Fibroblast of peridontal ligament (primary cell): ENCODE measurements around the gene LRRC37A3.
"Not testable (repeated sequence)": the region's sequence is repeated elsewhere in the genome, so short reads cannot be mapped to it uniquely, and the experiment has no call there.

Experiments used
- DNase-seq: peaks from one replicate; pipeline ENCODE4 v3.0.0-alpha.2; 2010; ENCODE audit errors: extremely low read depth

The LRRC37A3 gene

DNA sequence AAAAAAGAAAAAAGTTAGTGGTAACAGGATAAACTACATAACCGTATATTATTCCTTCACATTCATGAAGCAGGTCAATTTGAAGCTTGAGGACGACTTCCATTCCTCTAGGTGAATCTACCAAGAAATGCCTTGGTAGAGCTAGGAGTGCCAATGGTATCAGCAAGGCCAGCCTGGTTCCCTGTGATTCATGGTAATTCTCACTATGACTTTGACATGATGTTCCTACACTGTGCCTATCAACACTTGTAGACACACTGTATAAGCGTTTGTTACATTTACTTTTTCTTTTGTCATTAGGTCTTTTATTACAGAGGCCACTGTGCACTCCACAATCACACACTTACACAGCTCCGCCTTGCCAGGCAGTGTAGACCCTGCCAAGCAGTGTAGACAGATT lies 7.2 kb upstream of the LRRC37A3 start:
- not testable (repeated sequence) for DNase-seq

DNA sequence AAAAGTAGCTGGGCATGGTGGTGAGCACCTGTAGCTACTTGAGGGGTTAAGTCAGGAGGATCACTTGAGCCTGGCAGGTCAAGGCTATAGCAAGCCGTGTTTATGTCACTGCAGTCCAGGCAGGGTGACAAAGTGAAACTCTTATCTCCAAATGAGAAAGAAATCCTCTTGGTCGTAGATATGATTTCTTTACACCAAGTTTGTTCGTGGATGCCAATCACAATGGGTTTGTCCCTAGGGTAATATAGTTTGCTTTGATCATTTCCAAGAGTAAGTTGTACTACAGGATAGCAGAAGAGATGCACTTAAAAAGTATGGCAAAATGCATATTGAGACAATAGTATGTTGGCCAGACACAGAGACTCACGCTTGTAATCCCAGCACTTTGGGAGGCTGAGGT lies 6.0 kb upstream of the LRRC37A3 start:
- not testable (repeated sequence) for DNase-seq

DNA sequence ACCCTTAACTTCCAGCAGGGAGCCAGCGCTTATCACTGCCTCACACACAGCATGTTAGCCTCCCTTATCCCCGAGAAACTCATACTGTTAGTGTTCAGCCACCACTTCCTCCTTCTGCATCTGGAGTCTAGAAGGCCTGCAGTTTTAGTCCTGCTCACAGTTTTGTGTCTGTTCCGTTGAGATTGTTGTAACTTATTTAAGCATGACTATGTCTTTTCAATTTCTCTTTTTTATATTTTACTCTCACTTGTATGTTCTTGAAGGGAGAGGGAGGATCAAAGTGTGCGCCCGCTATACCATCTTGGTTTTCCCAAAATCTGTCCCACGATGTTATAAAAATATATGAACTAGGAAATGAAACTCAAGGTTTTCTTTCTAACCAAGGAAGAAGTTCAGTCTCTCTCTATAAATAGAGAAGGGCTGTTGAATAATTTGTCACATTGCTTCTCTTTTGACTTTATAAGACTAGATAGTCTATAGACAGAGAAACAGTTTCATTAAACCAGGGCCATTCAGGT lies 3.8 kb upstream of the LRRC37A3 start:
- not testable (repeated sequence) for DNase-seq

DNA sequence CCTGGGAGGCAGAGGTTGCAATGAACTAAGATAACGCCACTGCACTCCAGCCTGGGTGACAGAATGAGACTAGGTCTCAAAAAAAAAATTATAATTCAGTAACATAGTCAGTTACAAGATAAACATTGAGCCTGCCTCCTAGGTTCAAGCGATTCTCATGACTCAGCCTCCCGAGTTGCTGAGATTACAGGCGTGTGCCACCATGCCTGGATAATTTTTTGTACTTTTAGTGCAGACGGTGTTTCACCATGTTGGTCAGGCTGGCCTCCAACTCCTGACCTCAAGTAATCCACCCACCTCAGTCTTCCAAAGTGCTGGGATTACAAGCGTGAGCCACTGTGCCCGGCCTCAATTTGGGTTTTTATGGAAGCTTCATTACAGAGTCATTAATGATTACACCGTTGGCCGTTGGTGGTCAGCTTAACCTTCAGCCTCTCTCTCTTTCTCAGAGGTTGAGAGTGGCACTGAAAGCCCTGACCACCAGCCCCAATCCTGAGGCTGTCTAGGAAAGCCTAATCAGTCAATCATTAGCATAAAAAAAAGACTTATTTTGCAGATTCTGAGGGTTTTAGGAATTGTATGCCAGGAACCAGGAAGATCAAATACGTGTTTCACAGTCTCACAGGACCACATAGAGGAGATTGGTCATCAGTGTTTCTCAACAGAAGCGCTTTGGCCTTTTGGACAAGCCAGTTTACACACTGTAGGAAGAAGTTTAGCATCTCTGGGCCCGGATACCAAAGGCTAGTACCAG lies 1.3 kb upstream of the LRRC37A3 start:
- DNase-seq, result no peak

DNA sequence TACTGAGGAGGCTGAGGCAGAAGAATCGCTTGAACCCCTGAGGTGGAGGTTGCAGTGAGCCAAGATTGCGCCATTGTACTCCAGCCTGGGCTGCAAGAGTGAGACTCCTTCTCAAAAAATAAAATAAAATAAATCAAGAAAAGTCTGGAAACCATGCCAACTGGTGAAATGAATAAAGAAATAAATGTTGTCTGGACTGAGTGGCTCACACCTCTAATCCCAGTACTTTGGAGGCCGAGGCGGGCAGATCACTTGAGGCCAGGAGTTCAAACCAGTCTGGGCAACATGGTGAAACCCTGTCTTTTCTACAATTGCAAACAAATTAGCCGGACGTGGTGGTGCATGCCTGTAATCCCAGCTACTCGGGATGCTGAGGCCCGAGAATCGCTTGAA lies 744 bp upstream of the LRRC37A3 start:
- peak; percentile 21 for DNase-seq

DNA sequence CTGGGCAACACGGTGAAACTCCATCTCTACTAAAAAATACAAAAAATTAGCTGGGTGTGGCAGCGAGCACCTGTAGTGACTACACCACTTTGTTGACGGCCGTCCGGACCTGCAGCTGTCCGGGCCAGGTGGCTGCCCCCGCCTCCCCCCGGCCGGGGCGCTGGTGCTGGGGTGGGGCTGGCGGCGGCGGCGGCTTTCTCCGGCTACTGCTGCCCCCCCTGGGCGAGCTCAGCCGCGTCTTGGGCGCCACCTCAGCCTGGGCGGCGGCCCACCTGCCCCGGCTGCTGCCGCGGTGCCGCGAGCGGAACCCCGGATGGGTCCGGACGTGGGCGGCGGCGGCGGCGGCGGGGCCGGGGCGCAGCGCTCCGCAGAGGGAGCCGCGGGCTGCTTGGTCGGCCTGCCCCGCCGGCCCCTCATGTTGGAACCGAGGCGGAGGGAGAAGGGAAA lies 413 bp downstream of the LRRC37A3 start:
- not testable (repeated sequence) for DNase-seq

DNA sequence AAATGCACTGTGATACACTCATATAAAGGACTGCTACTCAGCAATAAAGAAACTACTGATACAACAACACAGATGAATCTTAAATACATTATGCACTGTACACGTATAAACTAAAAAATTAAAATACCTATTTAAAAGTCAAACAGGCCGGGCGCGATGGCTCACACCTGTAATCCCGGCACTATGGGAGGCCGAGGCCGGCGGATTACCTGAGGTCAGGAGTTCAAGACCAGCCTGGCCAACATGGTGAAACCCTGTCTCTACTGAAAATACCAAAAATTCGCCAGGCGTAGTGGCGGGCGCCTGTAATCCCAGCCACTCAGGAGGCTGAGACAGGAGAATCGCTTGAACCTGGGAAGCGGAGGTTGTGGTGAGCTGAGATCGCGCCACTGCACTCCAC lies 1.7 kb downstream of the LRRC37A3 start:
- DNase-seq, result not testable (repeated sequence)

DNA sequence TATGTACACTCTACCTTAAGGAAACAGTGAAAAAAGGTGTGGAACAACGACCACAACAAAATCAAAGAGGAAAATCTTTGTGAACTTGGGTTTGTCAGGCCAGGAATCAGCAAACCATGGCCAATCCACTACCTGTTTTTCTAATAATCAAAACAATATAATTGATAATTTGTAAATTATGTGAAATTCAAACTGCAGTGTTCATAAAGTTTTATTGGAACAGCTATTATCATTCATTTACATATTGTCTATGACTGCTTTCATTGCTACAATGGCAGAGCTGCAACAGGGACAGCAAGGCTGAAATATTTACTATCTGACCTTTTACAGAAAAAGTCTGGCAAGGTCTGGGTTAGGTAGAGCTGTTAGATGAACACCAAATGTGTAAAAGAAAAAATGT lies 4.0 kb downstream of the LRRC37A3 start:
- DNase-seq, result not testable (repeated sequence)

DNA sequence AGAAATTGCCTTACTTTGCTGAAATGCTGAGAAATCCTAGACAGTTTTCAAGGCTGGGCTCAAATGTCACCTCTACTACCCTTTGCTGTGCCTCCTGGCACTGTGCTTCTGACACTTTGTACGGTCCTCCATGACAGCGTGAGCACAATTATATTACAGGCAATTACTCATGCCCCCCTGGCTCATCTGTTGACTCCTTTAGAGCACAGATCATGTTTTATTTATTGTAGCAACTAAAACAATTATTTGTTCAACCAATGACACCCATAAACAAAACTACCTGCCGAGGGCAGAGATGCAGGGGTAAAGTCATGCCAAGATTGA lies 9.1 kb downstream of the LRRC37A3 start:
- not testable (repeated sequence) for DNase-seq

DNA sequence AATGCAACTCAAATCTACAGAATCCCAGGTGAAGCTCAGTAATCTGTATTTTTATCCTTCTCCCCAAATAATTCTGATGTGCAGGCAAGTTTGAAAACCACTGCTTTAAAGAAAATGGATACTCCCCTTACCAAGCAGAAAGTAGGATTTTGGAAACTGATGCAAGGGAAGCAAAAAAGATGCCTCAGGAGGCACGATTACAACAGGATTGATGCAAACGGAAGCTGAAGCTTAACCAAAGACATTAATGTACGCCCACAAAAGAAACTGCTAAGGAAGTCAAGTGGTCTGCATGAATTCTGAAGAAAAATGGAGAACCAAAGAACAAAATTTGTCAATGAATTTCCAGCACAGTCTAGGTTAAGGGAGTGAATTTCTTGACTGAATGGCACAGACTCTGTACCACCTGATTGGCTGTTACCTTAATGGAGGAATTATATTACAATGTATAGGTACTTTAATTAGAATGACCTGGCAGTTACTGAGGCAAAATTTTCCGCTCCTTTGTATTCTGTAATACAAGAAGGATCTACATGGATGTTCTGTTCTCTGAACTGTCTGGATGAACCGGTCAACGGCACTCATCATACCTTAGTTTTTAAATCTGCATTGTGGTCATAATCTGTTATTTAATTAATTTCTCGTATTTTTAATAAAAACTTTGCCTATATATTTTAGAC lies 9.6 kb downstream of the LRRC37A3 start:
- not testable (repeated sequence) for DNase-seq

DNA sequence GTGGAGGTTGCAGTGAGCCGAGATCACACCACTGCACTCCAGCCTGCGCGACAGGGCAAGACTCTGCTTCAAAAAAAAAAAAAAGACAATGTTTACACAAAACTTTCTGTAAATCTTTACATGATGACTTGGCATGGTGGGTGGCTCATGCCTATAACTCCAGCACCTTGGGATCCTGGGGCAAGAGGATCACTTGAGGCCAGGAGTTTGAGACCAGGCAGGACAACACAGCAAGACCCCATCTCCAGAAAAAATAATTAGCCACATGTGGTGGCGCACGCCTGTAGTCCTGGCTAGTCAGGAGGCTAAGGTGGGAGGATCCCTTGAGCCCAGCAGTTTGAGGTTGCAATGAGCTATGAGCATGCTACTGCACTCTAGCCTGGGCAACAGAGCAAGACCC lies 15.2 kb downstream of the LRRC37A3 start:
- DNase-seq, result not testable (repeated sequence)

DNA sequence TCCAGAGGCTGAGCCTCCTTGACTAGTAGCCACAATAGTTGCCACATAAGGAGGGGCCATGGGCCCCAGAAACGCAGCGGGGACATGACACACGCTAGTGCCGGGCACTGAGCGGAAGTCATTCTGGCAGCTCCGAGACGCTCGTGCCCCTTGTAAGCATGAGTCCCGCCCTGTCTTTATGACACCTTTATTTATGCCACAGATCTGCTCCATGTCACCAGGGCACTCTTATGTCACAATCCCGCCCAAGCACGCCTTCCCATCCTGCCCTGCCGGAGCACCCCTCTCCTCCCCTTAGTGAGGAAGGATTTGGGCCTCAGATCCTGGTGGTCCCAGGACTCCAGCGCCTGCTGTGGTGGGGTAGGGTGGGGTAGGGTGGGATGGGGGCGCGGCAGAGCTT lies 22.1 kb downstream of the LRRC37A3 start:
- DNase-seq, result not testable (repeated sequence)

DNA sequence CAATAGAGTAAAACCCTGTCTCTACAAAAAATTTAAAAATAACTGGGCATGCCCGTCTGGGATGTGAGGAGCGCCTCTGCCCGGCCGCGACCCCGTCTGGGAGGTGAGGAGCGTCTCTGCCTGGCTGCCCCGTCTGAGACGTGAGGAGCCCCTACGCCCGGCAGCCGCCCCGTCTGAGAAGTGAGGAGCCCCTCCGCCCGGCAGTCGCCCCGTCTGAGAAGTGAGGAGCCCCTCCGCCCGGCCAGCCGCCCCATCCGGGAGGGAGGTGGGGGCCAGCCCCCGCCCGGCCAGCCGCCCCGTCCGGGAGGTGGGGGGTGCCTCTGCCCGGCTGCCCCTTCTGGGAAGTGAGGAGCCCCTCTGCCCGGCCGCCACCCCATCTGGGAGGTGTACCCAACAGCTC lies 45.1 kb downstream of the LRRC37A3 start:
- DNase-seq, result not testable (repeated sequence)

DNA sequence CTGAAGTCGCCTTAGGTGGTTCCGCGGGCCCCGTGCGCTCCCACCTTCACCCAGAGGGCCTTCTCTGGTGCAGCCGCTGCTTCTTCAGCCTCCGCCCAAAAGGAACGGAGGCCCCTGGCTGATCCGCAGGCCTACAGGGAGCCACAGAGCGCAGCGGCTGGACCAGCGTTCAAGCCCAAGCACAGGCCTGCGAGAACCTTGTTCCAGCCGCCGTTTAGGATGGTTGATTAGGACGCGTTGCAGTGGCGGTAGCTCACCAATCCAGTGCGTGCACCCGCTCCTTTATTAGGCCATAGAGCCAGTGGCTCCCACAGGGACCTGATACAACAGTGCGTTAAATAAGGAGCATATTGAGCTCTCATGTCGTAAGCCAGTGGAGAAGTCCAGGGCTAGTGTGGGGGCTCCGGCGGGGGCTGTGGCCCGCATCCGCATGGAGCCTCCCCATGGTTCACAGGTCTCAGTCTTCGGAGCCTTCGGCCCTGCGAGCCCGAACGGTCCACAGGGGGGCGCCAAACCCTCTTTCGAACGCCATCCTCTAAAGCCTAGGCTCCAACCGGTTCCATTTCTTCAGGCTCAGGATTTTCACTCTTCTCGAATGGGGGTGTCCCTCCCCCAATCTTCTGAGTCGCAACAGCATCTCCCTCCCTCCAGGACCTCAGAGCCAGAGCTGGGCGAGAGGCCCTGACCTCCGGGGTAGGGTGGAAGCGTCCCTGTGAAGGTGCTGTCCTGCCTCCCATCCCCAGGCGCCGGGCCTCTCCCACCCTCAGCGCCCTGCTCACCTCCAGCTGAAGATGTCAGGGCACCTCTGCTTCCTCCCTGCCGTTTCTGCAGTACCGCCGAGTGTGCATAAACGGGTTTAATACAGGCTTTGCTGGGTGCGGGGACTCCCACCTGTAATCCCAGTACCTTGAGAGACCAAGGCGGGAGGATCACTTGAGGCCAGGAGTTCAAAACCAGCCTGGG lies 71.5 kb downstream of the LRRC37A3 start:
- peak; percentile 25 for DNase-seq

DNA sequence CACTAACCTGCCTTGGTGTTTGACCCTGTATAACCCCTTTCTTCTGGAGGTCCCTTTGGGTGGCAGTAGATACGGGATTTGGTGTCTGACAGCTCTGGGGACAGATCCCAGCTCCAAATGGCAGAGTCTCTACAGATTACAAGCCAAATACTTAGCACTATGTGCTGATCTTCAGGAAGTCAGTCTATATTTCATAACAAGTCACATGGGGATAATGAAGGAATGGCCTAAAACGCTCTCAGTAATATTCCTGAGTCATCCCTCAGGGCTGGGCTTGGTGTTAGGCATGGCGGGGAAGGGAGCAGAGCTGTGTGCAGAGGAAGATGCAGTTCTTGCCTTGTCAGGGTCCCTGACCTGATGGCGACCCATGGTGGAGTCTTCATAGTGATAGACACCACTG lies 72.4 kb downstream of the LRRC37A3 start:
- peak; percentile 6 for DNase-seq

DNA sequence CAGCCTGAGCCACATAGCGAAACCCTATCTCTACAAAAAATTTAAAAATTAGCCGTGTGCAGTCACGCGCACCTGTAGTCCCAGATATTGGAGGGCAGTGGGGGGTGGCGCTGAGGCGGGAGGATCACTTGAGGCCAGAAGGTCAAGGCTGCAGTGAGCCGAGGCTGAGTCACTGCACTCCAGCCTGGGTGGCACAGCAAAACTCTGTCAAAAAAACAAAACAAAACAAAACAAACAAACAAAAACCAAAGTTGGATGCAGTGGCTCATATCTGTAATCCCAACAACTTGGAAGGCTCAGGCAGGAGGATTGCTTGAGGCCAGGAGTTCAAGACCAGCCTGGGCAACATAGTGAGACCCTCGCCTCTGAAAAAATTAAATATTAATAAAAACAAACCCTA lies 75.4 kb downstream of the LRRC37A3 start:
- DNase-seq, result not testable (repeated sequence)

DNA sequence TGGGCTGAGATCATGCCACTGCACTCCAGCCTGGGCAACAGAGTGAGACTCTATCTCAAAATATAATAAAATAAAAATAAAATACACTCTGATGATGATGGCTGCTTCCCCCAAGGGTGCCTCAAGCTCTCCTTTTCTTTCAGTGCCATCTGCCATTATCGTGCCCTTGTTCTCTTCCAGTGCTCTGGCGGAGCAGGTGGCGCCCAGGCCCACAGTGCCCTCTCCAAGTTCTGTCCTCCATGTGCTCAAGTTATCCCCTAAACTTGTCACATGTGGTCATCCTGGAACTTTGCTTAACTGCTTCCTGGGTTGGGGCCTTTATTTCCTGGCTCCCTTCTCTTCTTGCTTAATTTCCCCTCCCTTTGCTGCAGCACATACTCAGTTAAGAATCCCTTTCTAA lies 76.4 kb downstream of the LRRC37A3 start:
- not testable (repeated sequence) for DNase-seq

DNA sequence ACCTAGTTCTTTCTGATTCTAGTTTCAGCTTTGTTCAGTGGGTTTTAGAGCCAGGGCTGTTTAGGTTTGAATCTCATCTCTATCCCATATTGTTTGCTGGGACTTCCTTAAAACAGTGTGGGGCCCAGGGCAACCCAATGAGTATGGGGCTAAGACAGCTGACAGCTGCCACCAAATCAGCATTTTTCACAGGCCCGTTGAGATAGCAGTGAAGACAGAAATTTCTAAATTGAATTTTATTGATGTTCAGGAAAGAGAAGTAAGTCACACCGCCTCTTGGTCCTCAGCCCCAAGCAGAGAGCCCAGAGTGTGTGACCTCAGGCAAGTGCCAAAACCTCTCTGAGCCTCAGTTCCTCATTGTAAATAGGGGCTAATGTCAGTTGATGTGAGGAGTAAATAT lies 78.3 kb downstream of the LRRC37A3 start:
- DNase-seq, result not testable (repeated sequence)

DNA sequence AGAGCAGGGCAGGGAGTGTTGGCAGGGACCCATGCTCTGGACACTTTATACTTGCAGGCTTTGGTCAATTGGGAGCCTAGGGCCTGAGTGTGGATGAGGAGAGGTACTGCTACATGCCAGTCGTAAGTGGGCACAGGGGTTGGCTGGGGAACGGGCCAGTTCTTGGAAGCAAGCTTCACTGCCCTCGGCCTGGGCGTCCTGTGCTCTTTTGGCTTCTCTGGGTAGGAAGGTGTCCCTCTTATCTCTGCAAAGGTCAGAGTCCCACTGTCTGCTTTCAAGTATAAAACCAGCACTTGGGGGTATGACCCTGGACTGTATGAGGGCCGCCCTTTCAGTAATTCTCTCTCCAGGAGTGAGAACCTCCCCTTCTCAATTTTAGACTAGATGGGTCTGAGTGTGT lies 80.8 kb downstream of the LRRC37A3 start:
- DNase-seq, result not testable (repeated sequence)

DNA sequence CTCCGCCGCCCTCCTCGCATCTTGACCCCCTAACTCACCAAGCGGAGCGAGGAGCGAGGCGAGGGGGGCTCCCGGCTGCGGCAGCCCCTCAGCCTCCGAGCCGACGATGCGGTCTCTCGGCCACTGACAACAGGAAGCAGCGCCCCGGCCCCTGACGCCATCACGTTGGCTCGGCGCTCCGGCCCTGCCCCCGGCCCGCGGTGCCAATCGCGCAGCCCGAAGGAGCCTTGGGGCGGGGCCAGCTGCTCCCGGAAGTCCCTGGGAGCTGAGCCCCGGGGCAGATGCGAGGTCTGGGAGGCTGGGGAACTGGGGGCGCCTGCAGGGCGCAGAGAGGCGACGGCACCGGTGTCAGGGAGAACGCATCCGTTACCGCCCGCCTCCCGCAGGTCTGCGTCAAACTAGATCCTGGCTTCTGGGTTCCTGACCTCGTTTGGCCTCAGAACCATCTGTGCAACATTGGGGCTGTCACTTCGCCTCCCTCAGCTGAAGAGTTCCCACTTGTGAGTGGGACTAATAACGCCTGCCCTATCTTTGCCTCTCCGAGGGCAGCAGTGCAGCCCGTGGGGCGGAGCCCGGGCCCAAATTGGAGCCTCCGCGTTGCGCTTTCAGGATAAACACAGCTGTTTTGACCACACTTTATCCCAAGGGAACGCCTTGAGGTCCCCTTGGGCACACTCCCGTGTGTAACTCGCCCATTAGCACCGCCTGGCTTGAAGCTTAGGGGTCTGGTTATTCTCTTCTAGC lies 82.1 kb downstream of the LRRC37A3 start:
- DNase-seq, result peak; percentile 58

DNA sequence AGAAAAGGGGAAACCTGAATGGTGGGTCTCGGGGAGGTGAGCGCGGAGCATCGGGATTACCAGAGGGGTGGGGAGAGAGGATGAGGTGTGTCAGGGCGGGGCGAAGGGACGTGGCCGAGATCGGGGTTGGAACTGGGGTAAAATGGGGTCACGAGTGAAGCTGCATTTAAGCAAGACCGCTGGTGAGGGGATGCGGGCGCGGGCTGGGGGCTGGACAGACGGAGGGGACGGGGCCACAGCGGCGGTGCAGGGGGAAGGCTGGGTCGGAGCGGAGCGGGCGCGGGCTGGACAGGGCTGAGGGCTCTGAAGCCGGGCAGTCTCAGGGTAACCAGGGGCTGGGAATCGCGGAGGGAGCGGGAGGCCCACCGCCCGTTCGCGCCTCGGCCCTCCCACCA lies 82.7 kb downstream of the LRRC37A3 start:
- DNase-seq, result peak; percentile 7
